ENCODE results near the gene MUC5B. TPM values are rescaled to one million over a fixed set of nuclear protein-coding genes. Genes with fewer than 3 reads are reported as not detected.

Gene MUC5B
- total RNA-seq, 1 donor from 2014 or later: 57.5 TPM

- TF ChIP-seq, protein P1, sequence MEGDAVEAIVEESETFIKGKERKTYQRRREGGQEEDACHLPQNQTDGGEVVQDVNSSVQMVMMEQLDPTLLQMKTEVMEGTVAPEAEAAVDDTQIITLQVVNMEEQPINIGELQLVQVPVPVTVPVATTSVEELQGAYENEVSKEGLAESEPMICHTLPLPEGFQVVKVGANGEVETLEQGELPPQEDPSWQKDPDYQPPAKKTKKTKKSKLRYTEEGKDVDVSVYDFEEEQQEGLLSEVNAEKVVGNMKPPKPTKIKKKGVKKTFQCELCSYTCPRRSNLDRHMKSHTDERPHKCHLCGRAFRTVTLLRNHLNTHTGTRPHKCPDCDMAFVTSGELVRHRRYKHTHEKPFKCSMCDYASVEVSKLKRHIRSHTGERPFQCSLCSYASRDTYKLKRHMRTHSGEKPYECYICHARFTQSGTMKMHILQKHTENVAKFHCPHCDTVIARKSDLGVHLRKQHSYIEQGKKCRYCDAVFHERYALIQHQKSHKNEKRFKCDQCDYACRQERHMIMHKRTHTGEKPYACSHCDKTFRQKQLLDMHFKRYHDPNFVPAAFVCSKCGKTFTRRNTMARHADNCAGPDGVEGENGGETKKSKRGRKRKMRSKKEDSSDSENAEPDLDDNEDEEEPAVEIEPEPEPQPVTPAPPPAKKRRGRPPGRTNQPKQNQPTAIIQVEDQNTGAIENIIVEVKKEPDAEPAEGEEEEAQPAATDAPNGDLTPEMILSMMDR (IDR thresholded peaks at IDR 0.05): no peak
- Histone ChIP-seq H3K36me3 (no peaks in the 10 kb centered on the region), H3K27ac (no peak overlapping the region), H3K4me1 (no peaks in the 10 kb centered on the region), H3K9me3 (no peaks in the 10 kb centered on the region), H3K4me3 (no peak overlapping the region), H3K27me3 (ENCODE audit: low read depth) (no peaks in the 10 kb centered on the region)
- intact Hi-C loops (cut with DNase I): no loop called here
- no peak for DNase-seq
- no peak for ATAC-seq
Observed at GRCh38 chr11:1255151-1255550, 32.3 kb downstream of the MUC5B start.

- intact Hi-C loops (cut with DNase I): no loop called here
- TF ChIP-seq, protein P1 (IDR thresholded peaks at IDR 0.05): no peak
- DNase-seq: no peak
- ATAC-seq: no peak
- no peak overlapping the region for H3K4me3 ChIP-seq
- no peaks in the 10 kb centered on the region for H3K27me3 ChIP-seq (ENCODE audit: low read depth)
- no peaks in the 10 kb centered on the region for H3K9me3 ChIP-seq
- H3K36me3 ChIP-seq: no peaks in the 10 kb centered on the region
- no peaks in the 10 kb centered on the region for H3K4me1 ChIP-seq
- no peak overlapping the region for H3K27ac ChIP-seq
Observed at GRCh38 chr11:1256257-1257045, 33.6 kb downstream of the MUC5B start.

DNA sequence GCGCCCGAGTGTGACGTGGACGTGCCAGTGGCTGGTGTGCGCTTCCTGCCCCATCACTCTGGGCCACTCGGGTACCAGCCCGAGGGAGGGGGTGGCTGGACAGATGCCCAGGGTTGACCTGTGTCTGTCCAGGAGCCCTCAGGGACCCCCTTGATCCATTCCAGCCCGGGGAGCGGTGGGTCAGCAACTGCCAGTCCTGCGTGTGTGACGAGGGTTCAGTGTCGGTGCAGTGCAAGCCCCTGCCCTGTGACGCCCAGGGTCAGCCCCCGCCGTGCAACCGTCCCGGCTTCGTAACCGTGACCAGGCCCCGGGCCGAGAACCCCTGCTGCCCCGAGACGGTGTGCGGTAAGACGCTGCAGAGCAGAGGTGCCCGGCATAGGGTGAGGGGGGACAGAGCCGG lies 34.5 kb downstream of the MUC5B start:
- H3K27ac ChIP-seq: no peak overlapping the region
- peaks cover 8% of the 10 kb centered on the region for H3K4me1 ChIP-seq
- no peaks in the 10 kb centered on the region for H3K36me3 ChIP-seq
- TF ChIP-seq, protein P1 (IDR thresholded peaks at IDR 0.05): no peak
- H3K4me3 ChIP-seq: no peak overlapping the region
- H3K9me3 ChIP-seq: no peaks in the 10 kb centered on the region
- intact Hi-C loops (cut with DNase I): no loop called here
- DNase-seq (no peak), ATAC-seq (no peak)
- no peaks in the 10 kb centered on the region for H3K27me3 ChIP-seq (ENCODE audit: low read depth)

GRCh38 chr11:1257916-1258315 lies 35.0 kb downstream of the MUC5B start:
- H3K27me3 ChIP-seq (ENCODE audit: low read depth): no peaks in the 10 kb centered on the region
- H3K4me1 ChIP-seq: peaks cover 11% of the 10 kb centered on the region
- intact Hi-C loops (cut with DNase I): no loop called here
- H3K36me3 ChIP-seq: no peaks in the 10 kb centered on the region
- TF ChIP-seq, protein P1 (IDR thresholded peaks at IDR 0.05): no peak
- no peak overlapping the region for H3K27ac ChIP-seq
- no peak for ATAC-seq
- H3K4me3 ChIP-seq: no peak overlapping the region
- DNase-seq: no peak
- no peaks in the 10 kb centered on the region for H3K9me3 ChIP-seq

GRCh38 chr11:1258401-1259075 lies 35.7 kb downstream of the MUC5B start:
- intact Hi-C loops (cut with DNase I): no loop called here
- ATAC-seq: no peak
- Histone ChIP-seq H3K36me3 (no peaks in the 10 kb centered on the region), H3K27ac (no peak overlapping the region), H3K4me1 (peaks cover 17% of the 10 kb centered on the region), H3K9me3 (no peaks in the 10 kb centered on the region), H3K27me3 (ENCODE audit: low read depth) (no peaks in the 10 kb centered on the region), H3K4me3 (no peak overlapping the region)
- TF ChIP-seq, protein P1 (IDR thresholded peaks at IDR 0.05): no peak
- no peak for DNase-seq
